HG02973 (cell line): ENCODE results near the gene THSD7B.
"Not testable (repeated sequence)": the region's sequence is repeated elsewhere in the genome, so short reads cannot be mapped to it uniquely, and the experiment has no call there.

ENCODE experiments used
- ATAC-seq: cut with Tn5 transposase; IDR thresholded peaks from one replicate; pipeline ENCODE4 v1.9.1; 2021; ENCODE audit warnings: moderate library complexity; ENCODE audit not compliant: unreplicated experiment

Gene THSD7B

GRCh38 chr2:136927156-136927555, 161.8 kb downstream of the THSD7B start:
- ATAC-seq, result no peak

GRCh38 chr2:136929531-136929930, 164.2 kb downstream of the THSD7B start:
- no peak for ATAC-seq

GRCh38 chr2:136932700-136933099, 167.4 kb downstream of the THSD7B start:
- no peak for ATAC-seq

- no peak for ATAC-seq
These were observed 169.8 kb downstream of the THSD7B start for GRCh38 chr2:136935119-136935518.

- no peak for ATAC-seq
These were observed 190.7 kb downstream of the THSD7B start for GRCh38 chr2:136956050-136956449.

- ATAC-seq, result no peak
These were observed 191.7 kb downstream of the THSD7B start for GRCh38 chr2:136957044-136957443.

GRCh38 chr2:136962105-136962725, 196.9 kb downstream of the THSD7B start:
- ATAC-seq, result no peak

- no peak for ATAC-seq
These were observed 201.1 kb downstream of the THSD7B start for GRCh38 chr2:136966485-136966884.

- ATAC-seq, result no peak
These were observed 215.0 kb downstream of the THSD7B start for GRCh38 chr2:136980303-136980702.

- not testable (repeated sequence) for ATAC-seq
These were observed 216.3 kb downstream of the THSD7B start for GRCh38 chr2:136981689-136982088.

- no peak for ATAC-seq
These were observed 219.7 kb downstream of the THSD7B start for GRCh38 chr2:136985044-136985443.

- no peak for ATAC-seq
These were observed 221.4 kb downstream of the THSD7B start for GRCh38 chr2:136986605-136987221.

GRCh38 chr2:136990316-136990715, 225.0 kb downstream of the THSD7B start:
- no peak for ATAC-seq

- no peak for ATAC-seq
These were observed 229.4 kb downstream of the THSD7B start for GRCh38 chr2:136994793-136995192.

GRCh38 chr2:136997557-136997956, 232.2 kb downstream of the THSD7B start:
- ATAC-seq, result no peak

GRCh38 chr2:137000811-137001210, 235.5 kb downstream of the THSD7B start:
- no peak for ATAC-seq

GRCh38 chr2:137002896-137003295, 237.6 kb downstream of the THSD7B start:
- no peak for ATAC-seq

GRCh38 chr2:137005210-137005609, 239.9 kb downstream of the THSD7B start:
- no peak for ATAC-seq

- ATAC-seq, result no peak
These were observed 242.6 kb downstream of the THSD7B start for GRCh38 chr2:137007938-137008337.

GRCh38 chr2:137009953-137010352, 244.6 kb downstream of the THSD7B start:
- no peak for ATAC-seq

GRCh38 chr2:137020452-137021196, 255.3 kb downstream of the THSD7B start:
- ATAC-seq, result no peak

GRCh38 chr2:137021763-137022162, 256.4 kb downstream of the THSD7B start:
- ATAC-seq, result no peak
